IPS-11a (cell line): Measurements from ENCODE around the gene NOXO1.
A peak's percentile ranks its signal among the peaks of the same experiment; 100 is the strongest.
"Not testable (repeated sequence)": the region's sequence is repeated elsewhere in the genome, so short reads cannot be mapped to it uniquely, and the experiment has no call there.

Source experiments
- H3K4me3 ChIP-seq: one replicate; pipeline ENCODE4 v1.5.1; 2013; ENCODE audit warnings: low read depth, low read length, control low read depth

Gene NOXO1

DNA sequence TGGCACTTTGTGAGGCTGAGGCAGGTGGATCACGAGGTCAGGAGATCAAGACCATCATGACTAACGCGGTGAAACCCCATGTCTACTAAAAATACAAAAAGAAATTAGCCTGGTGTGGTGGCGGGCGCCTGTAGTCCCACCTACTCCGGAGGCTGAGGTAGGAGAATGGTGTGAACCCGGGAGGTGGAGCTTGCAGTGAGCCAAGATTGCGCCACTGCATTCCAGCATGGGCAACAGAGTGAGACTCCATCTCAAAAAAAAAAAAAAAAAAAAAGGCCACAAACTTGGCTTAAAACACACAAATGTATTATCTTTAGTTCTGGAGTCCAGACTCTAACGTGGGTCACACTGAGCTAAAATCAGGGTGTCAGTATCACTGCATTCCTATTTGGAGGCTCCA is 30.5 kb upstream of the NOXO1 start:
- H3K4me3 ChIP-seq: not testable (repeated sequence)

DNA sequence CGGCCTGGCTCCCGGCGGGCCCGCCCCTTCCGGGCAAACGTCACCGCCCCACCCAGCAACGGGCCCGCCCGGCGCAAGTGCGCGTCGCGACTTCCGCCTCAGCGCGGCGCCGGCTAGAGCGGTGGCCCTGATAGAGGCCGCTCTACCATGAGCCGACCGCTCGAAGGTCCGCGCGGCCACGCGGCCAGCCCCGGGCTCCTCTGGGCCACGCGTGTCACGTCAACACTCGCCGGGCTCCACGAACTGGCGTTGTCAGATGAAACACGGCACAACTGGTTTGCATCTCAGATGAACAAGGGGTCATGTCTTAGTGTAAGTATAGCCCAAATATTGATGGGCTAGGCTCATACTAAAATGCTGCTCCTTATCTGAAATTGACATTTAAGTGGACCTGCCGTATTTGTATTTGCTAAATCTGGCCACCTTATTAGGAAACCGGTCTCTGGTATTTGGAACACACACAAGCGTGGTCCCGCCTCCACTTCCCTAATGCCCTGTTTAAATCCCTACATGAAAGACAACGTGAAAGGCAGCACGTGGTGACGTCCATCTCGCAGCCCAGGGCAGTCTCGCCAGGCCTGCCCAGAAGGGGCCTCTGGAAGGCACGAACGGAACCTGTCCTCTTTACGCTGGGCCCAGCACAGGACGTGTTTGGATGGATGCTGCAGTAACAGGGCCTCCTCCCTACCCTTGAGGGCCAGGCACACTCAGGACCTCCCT is 28.7 kb upstream of the NOXO1 start, which contains the start of gene ZNF598:
TSS of gene ZNF598 (minus strand) at position 31 of the 720 bp plus-strand sequence.
- H3K4me3 ChIP-seq: peak within 1 kb of the TSS; percentile 69

DNA sequence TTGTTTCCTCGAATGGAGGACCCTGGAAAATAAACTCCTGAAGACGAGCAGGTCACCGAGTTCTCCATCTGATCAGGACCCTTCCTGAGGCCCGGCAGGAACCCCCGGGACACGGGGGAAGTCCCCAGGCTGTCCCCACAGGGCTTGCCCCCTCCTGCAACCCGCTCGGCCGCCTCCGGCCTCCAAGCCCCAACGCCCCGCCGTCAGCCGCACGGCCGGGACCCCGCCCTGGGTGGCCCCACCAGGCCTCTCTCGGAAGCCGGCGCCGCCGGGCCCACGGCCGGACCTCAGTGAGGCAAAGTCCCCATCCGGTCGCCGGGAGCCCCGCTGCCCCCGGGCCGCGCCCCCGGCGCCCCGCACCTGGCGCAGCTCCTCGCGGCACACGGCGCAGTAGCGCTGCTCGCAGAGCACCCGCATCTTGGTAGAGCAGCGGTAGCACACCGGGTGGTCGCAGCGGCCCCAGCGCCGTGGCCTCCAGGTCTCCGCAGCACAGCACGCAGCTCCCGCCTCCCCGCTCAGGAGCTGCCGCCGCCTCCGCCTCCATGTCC is 28.0 kb upstream of the NOXO1 start:
- peak overlapping the region; percentile 65 for H3K4me3 ChIP-seq

- H3K4me3 ChIP-seq: peak overlapping the region; percentile 65
These were observed 27.4 kb upstream of the NOXO1 start for GRCh38 chr16:2008631-2009163.

- no peak overlapping the region for H3K4me3 ChIP-seq
These were observed 26.8 kb upstream of the NOXO1 start for GRCh38 chr16:2008009-2008526.

- H3K4me3 ChIP-seq: no peak overlapping the region
These were observed 26.0 kb upstream of the NOXO1 start for GRCh38 chr16:2007081-2007836.

- no peak overlapping the region for H3K4me3 ChIP-seq
These were observed 25.0 kb upstream of the NOXO1 start for GRCh38 chr16:2006317-2006716.

DNA sequence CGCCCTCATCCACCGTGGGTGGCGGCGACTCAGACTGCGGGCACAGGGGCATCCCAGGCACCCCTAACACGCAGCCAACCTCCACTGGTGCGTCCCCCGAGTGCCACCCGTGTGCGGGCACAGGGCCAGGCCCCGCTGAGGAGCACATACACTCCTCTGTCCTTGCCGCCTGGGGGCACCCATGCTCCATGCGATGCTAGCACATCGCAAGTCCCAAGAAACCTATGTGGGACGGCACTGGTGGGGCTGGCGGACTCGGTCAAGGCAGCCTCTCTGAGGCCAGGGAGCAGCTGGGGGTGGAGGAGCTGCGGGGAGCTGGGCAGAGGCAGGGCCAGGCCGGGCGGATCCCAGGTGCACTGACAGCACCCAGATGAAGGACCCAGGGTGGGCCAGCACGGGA is 24.4 kb upstream of the NOXO1 start:
- no peak overlapping the region for H3K4me3 ChIP-seq

- no peak overlapping the region for H3K4me3 ChIP-seq
These were observed 23.7 kb upstream of the NOXO1 start for GRCh38 chr16:2004795-2005517.

DNA sequence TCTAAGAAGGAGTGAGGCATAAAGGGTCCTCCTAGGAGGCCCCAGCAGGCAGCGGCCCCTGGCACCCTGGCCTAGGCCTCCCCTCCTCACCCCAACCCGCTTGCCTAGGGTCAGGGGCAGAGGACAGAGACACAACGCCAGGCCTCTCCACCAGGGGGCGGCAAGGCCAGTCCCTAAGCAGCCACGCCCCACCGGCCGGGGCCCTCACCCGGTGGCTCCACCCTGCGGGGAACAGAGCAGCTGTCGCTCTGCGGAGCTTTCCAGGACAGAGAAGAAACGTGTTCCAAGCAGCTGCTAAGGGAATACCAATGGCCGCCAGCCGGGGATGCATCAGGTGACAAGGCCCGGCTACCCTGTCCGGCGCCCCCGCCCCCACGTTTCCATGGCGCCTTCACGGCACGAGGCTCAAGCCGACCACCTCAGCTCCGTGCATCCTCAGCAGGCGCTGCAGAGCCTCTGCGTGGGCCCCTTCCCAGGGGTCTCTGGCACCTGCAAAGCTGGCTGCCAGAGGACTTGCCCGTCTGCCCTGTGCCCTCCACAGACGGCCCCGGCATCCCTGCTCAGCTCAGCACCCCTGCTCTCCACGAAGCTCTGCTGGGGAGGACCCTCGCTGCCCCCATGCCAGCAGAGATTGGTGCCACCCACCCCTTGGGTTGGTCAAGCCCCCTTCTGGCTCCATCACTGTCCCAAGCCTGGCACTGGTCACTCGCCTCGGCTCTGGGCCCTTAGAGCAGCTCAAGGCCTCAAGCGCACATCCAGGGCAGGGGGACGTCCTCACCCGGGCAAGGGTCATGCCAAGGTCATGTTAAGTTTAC is 22.8 kb upstream of the NOXO1 start:
- H3K4me3 ChIP-seq: no peak overlapping the region

GRCh38 chr16:2003231-2003826 is 22.1 kb upstream of the NOXO1 start:
- no peak overlapping the region for H3K4me3 ChIP-seq

DNA sequence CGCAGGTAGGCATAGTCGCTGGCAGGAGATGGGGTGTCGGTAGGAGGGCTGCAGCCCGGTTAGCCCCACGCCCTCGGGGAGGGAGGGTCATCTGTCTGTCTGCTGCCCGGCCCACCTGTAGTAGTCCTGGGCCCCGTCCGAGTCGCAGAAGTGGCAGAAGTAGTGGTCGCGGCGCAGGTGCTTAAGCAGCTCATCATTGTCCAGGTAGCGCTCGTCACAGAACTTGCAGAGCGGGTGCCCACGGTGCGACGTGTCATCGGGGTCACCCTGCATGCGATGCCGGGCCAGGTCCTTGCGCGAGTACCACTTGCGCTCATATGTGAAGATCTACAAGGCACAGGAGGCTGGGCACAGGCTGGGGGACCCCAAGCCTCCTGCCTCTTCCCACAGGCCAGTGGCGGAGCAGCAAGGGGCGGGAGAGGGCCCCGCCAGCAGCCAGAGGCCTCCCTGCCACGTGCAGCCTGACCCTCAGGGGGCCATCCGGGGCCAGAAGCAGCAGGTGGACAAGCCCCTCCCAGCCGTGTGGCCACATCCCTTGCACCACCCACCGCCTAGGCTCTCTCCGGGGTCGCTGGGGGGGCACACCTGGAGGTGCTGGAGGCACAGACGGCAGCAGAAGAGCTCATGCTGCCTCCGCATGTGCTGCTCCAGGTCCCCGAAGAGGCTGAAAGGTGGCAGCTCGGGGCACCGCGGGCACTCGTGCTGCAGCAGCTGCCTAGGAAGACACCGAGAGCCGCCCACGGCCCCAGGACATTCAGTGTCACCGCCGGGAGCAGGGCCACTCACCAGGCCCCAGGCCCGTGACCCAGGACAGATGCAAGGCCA is 21.3 kb upstream of the NOXO1 start:
- H3K4me3 ChIP-seq: no peak overlapping the region

GRCh38 chr16:2001456-2002355 is 20.4 kb upstream of the NOXO1 start:
- no peak overlapping the region for H3K4me3 ChIP-seq

DNA sequence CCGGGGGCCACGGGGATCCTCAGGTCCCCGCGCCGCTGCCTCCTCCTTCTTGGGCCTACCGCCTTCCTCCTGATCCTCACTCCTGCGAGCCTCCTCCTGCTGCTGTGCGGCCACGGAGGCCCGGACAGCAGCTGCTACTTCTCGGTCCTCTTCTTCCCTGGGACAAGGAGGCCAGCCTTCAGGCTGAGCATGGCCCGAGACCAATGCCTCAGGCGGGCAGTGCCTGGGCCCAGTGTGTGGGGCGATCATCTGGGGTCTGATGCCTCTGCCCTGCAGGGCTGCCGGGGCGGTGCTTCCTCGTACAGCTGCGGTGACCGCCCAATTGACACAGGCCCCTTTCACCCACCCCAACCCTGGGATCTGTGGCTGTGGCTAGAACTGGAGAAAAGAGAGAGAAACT is 19.8 kb upstream of the NOXO1 start:
- no peak overlapping the region for H3K4me3 ChIP-seq

GRCh38 chr16:1999866-2000514 is 18.7 kb upstream of the NOXO1 start:
- H3K4me3 ChIP-seq: no peak overlapping the region

DNA sequence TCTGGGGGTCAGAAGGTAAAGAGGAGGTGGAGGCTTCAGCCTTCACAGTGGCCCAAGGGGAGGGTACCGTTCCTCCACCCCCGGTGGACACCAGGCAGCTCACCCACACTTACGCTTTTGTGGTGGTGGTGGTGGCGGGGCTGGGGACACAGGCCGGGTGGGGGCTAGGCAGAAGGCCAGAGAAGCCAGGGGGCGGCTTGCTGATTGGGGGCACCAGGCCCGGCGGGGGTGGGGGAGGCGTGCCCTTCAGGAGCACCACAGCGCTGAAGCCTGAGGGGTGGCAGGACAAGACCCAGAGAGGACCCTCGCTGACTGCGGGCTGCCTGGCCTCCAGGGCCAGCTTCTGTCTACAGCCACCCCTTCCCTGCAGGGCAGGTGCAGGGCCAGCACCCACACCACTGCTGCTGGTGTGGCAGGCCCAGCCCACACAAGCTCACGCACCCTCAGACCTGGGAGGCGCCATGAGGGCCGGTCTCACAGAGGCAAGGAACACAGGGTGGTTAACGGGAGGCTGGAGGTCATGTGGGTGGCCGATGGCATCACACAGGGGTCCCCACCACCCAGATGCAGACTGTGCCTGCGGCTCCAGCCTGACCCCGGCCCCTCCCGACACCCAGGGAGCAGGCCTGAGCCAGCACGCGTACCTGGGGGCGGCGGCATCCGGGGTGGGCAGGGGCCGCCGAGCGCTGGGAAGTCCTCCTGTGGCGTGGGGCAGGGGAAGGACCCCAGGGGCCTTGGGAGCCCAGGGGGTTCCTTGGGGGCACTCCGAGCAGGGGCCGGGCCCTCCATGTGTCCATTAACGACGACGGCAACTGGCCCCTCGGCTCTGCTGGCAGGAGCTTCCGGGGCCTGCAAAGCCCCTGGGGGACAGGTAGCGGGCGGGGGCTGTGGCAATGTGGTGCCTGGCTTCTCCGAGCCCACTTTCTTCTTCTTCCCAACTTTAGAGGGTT is 17.9 kb upstream of the NOXO1 start:
- H3K4me3 ChIP-seq: no peak overlapping the region
